K562 (cell line): ENCODE measurements around the gene MVD. TPM values are rescaled to one million over a fixed set of nuclear protein-coding genes. Genes with fewer than 3 reads are reported as not detected.

Source experiments
- AFF4 ChIP-seq: sonication (generic); formaldehyde crosslinking; IDR thresholded peaks from 2 replicates; pipeline ENCODE4 v1.8.0; 2023; ENCODE audit warnings: mild to moderate bottlenecking, missing genetic modification reagents
- DDX20 ChIP-seq: fragments of 450-650 bp; IDR thresholded peaks from 2 replicates; pipeline ENCODE4 v1.6.1; 2016; ENCODE audit warnings: missing genetic modification characterization, low read depth, mild to moderate bottlenecking, missing compliant biosample characterization, moderate library complexity
- DIDO1 ChIP-seq: fragments of 450-650 bp; IDR thresholded peaks from 2 replicates; pipeline ENCODE4 v1.6.1; 2016; ENCODE audit warnings: low read depth, missing biosample characterization, missing genetic modification characterization
- HEY1 ChIP-seq: fragments of 250-450 bp; sonication (Bioruptor Pico); IDR thresholded peaks from 2 replicates; pipeline ENCODE4 v1.5.0; 2020; ENCODE audit warnings: mild to moderate bottlenecking, moderate library complexity, borderline replicate concordance
- HNRNPL ChIP-seq: fragments of 200-400 bp; formaldehyde crosslinking; IDR thresholded peaks from 2 replicates; pipeline ENCODE4 v1.6.1; 2017; ENCODE audit warnings: low read depth, mild to moderate bottlenecking, low read length
- HSF4 ChIP-seq: fragments of 250-450 bp; sonication (Bioruptor Pico); IDR thresholded peaks from 2 replicates; pipeline ENCODE4 v2.1.2; 2022; ENCODE audit warnings: mild to moderate bottlenecking, moderate library complexity, borderline replicate concordance
- POLR2A ChIP-seq: fragments of 450-650 bp; conservative IDR thresholded peaks from 2 replicates; pipeline ENCODE4 v1.6.1; 2016
- POLR3G ChIP-seq: IDR thresholded peaks from 2 replicates; pipeline ENCODE4 v1.6.1; 2011; ENCODE audit not compliant: insufficient read length, insufficient replicate concordance; ENCODE audit errors: extremely low read depth
- RCOR1 ChIP-seq, 2 experiments: IDR thresholded peaks; 2 replicates each; pipeline ENCODE4 v1.6.1; 2012; ENCODE audit warnings: low read depth in 2 of 2, low read length in 2 of 2, borderline replicate concordance in 1 of 2, improper control_type of control experiment in 1 of 2
- SMARCB1 ChIP-seq: IDR thresholded peaks from 2 replicates; pipeline ENCODE4 v1.6.1; 2011; ENCODE audit warnings: improper control_type of control experiment, low read depth; ENCODE audit not compliant: insufficient read length
- SMARCC2 ChIP-seq: fragments of 450-650 bp; IDR thresholded peaks from 2 replicates; pipeline ENCODE4 v1.6.1; 2017; ENCODE audit warnings: antibody characterized with exemption, moderate library complexity, mild to moderate bottlenecking, low read depth
- SNIP1 ChIP-seq: fragments of 450-650 bp; IDR thresholded peaks from 2 replicates; pipeline ENCODE4 v1.7.1; 2017; ENCODE audit warnings: low read depth, mild to moderate bottlenecking
- SPI1 ChIP-seq: IDR thresholded peaks from 2 replicates; pipeline ENCODE4 v1.6.1; 2011; ENCODE audit warnings: low read depth, low read length, control low read depth, borderline replicate concordance
- TAL1 ChIP-seq: fragments of 450-650 bp; IDR thresholded peaks from 2 replicates; pipeline ENCODE4 v1.6.1; 2016; ENCODE audit warnings: mild to moderate bottlenecking
- ZFP1 ChIP-seq: fragments of 450-650 bp; formaldehyde crosslinking; IDR thresholded peaks from 2 replicates; pipeline ENCODE4 v1.4.0; 2020; ENCODE audit warnings: mild to moderate bottlenecking, mixed read lengths
- ZFP36 ChIP-seq: fragments of 150-350 bp; IDR thresholded peaks from 2 replicates; pipeline ENCODE4 v1.6.1; 2018; ENCODE audit warnings: low read length, low read depth; ENCODE audit not compliant: partially characterized antibody
- ZNF280B ChIP-seq: fragments of 250-450 bp; sonication (Bioruptor Pico); IDR thresholded peaks from 2 replicates; pipeline ENCODE4 v1.5.1; 2021; ENCODE audit warnings: mild to moderate bottlenecking
- ZNF583 ChIP-seq: fragments of 250-450 bp; sonication (Bioruptor Pico); IDR thresholded peaks from 2 replicates; pipeline ENCODE4 v1.4.0; 2020
- polyA plus RNA-seq, 8 experiments: library from polyadenylated mRNA; depleted of rRNA in 4 of 8; stranded (reverse) in 5 of 8; unstranded in 3 of 8; fragments of >200 nt; fragmentation: Nextera tagmentation in 2 of 8; fragmentation: Illumina TruSeq in 1 of 8; extraction: Ambion mirVana in 2 of 8; extraction: Trizol in 1 of 8; gene quantifications; 2 replicates each; pipeline versions ENCODE4 v1.2.1 to v1.2.3, GENCODE V29; 2011 to 2014; ENCODE audit warnings: inconsistent platforms in 1 of 8, missing spikeins in 1 of 8
- total RNA-seq, 7 experiments: library from RNA; depleted of rRNA in 6 of 7; stranded (reverse); fragments of >200 nt in 6 of 7; fragmentation: Illumina TruSeq in 2 of 7; extraction: Trizol in 2 of 7; gene quantifications; 2 replicates each; pipeline versions ENCODE4 v1.2.1 to v1.2.3, GENCODE V29; 2011 to 2021; ENCODE audit warnings: low replicate concordance in 1 of 7
- TF ChIP-seq, protein P1 (sequence below): sonication (generic); formaldehyde crosslinking; IDR thresholded peaks from 2 replicates; pipeline ENCODE4 v1.8.0; 2022; ENCODE audit warnings: missing genetic modification reagents, mild to moderate bottlenecking, moderate library complexity, borderline replicate concordance
- TF ChIP-seq, protein P2 (sequence below): fragments of 250-450 bp; sonication (Bioruptor Pico); IDR thresholded peaks from 2 replicates; pipeline ENCODE4 v1.5.0; 2021; ENCODE audit warnings: mild to moderate bottlenecking, moderate library complexity

MVD gene
- total and polyA plus RNA-seq, 9 of the 15 experiments (the other 6 are each of a cell fraction or from before 2014, with no cell fraction given) = 12.2 to 141 (median 45.3) TPM

- TF ChIP-seq, protein P1, sequence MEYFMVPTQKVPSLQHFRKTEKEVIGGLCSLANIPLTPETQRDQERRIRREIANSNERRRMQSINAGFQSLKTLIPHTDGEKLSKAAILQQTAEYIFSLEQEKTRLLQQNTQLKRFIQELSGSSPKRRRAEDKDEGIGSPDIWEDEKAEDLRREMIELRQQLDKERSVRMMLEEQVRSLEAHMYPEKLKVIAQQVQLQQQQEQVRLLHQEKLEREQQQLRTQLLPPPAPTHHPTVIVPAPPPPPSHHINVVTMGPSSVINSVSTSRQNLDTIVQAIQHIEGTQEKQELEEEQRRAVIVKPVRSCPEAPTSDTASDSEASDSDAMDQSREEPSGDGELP (CRISPR knock-in tag) = peak; percentile 70
- TF ChIP-seq POLR2A (peak; percentile 89), SMARCB1 (no peak), ZNF280B (CRISPR knock-in tag) (no peak), SPI1 (no peak), ZNF583 (CRISPR knock-in tag) (no peak), POLR3G (no peak), AFF4 (CRISPR knock-in tag) (peak; percentile 13; the same call in 1 of the 2 replicates), HSF4 (CRISPR knock-in tag) (no peak), SNIP1 (no peak), RCOR1 (IDR thresholded peaks at IDR 0.05; ENCODE audit: borderline replicate concordance in 1 of 2, low read depth in 2 of 2, low read length in 2 of 2) (no peak), DDX20 (no peak), HNRNPL (no peak; the same call in 1 of the 2 replicates), DIDO1 (tag) (no peak), ZFP36 (no peak), SMARCC2 (no peak), HEY1 (CRISPR knock-in tag) (no peak), ZFP1 (CRISPR knock-in tag) (no peak), TAL1 (no peak)
- TF ChIP-seq, protein P2, sequence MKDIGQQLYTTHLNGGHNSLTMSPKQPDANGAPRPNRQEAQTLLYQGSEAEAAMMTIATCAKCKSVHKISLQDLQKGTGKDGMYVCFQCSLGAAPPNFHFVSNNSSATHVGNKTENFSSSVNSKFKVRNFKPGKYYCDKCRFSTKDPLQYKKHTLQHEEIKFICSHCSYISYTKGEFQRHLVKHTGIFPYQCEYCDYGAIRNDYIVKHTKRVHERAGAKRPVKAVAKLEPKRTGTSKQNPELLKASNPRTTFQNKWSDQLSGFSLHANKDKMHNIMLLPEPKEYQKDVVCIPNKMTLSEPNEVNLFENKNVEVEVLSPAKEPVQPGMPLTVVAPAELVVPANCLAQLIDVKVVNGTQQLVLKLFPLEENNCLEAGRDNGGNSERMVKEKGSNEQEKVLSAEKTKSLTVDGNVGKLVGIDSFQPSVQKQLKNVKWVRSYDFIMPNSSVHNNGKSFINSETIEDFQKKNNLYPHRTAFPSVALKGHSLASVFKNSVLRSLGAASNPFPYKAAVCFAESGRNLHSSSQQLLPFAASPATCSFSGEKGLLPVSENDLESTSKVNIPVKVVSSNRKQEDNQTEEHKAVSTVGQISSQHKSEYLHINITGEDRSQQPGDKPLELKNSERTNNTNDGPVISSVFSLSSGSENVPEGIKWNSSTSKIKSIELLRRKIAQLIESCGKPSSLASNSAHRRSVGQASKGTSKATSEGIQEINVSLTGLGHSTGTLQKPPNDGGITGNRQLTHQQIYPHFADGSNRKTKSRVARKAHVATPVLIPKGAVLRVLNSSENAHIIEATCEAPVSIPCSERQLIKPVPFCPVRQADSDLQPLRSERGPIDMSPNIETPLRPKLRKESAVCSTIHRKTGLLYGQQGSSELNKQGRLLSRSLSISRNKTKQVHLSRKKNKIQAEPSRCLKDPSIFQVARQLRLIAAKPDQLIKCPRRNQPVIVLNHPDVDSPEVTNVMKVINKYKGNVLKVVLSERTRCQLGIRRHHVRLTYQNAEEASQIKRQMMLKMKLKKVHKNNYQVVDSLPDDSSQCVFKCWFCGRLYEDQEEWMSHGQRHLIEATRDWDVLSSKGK (CRISPR knock-in tag) = no peak
Observed at GRCh38 chr16:88650749-88651275, 12.1 kb downstream of the MVD start, which contains the start of gene CYBA (continued).
